ENCODE results near the gene SNTA1. TPM values are rescaled to one million over a fixed set of nuclear protein-coding genes. Genes with fewer than 3 reads are reported as not detected.

SNTA1 gene
- total RNA-seq, 1 donor from 2014 or later = 19.5 TPM

DNA sequence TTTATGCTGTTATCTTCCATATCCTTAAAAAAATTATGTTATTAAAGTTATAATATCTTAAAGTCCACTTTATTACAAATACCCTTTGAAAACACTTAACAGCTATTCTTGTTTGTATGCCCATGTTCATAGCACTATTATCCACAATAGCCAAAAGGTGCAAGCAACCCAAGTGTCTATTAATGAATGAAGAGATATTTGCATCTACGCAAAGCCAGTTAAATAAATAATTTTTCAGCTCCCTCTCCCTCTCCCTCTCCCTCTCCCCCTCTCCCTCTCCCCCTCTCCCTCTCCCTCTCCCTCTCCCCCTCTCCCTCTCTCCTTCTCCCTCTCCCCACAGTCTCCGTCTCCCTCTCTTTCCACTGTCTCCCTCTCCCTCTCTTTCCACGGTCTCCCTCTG lies 55.3 kb downstream of the SNTA1 start:
- DNase-seq (ENCODE audit: extremely low spot score, unreplicated experiment) = no peak
- H3K9me3 Mint-ChIP-seq = no peaks in the 10 kb centered on the region
- H3K27me3 Mint-ChIP-seq = no peaks in the 10 kb centered on the region
- H3K36me3 Mint-ChIP-seq = peaks cover 40% of the 10 kb centered on the region
- no peak overlapping the region for H3K4me3 Mint-ChIP-seq
- H3K27ac Mint-ChIP-seq = no peak overlapping the region
- TF ChIP-seq, protein P1, sequence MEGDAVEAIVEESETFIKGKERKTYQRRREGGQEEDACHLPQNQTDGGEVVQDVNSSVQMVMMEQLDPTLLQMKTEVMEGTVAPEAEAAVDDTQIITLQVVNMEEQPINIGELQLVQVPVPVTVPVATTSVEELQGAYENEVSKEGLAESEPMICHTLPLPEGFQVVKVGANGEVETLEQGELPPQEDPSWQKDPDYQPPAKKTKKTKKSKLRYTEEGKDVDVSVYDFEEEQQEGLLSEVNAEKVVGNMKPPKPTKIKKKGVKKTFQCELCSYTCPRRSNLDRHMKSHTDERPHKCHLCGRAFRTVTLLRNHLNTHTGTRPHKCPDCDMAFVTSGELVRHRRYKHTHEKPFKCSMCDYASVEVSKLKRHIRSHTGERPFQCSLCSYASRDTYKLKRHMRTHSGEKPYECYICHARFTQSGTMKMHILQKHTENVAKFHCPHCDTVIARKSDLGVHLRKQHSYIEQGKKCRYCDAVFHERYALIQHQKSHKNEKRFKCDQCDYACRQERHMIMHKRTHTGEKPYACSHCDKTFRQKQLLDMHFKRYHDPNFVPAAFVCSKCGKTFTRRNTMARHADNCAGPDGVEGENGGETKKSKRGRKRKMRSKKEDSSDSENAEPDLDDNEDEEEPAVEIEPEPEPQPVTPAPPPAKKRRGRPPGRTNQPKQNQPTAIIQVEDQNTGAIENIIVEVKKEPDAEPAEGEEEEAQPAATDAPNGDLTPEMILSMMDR (conservative IDR thresholded peaks at IDR 0.05) = no peak
- peaks cover 14% of the 10 kb centered on the region for H3K4me1 Mint-ChIP-seq (ENCODE audit: unreplicated experiment)

DNA sequence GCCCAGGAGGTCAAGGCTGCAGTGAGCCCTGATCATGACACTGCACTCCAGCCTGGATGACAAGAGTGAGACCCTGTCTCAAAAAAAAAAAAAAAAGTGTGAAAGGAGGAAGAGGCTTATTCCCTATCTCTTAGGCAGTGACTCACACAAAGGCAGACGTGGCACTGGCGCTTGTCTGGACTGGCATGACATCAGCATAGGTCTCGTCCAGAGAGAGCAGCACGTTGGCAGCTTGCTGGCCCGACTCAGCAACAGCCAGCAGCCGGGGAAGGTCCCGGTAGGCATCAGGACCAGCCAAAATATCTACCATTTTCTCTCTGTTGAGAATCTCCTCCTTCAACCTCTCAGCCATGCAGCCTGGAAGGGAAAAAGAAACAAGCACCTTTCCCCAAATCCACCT lies 56.4 kb downstream of the SNTA1 start:
- Mint-ChIP-seq H3K27me3 (no peaks in the 10 kb centered on the region), H3K9me3 (no peaks in the 10 kb centered on the region), H3K27ac (no peak overlapping the region), H3K4me1 (ENCODE audit: unreplicated experiment) (peaks cover 5% of the 10 kb centered on the region), H3K36me3 (peaks cover 36% of the 10 kb centered on the region), H3K4me3 (no peak overlapping the region)
- DNase-seq (ENCODE audit: extremely low spot score, unreplicated experiment) = no peak
- TF ChIP-seq, protein P1 (conservative IDR thresholded peaks at IDR 0.05) = no peak

DNA sequence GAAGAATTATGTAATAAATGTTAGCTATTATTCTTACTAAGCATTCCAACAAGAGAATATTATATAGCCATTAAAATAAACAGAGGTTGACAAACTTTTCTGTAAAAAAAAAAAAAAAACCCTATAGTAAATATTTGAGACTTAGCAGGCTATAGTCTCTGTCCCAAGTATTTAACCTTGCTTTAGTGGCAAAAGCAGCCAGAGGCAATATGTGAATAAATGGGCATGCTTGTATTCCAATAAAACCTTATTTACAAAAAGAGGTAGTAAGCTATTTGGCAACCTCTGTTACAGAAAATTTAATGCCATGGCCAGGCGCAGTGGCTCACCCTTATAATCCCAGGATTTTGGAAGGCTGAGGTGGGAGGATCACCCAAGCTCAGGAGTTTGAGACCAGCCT lies 56.9 kb downstream of the SNTA1 start:
- Mint-ChIP-seq H3K4me3 (no peak overlapping the region), H3K36me3 (peaks cover 30% of the 10 kb centered on the region), H3K4me1 (ENCODE audit: unreplicated experiment) (peaks cover under 1% of the 10 kb centered on the region), H3K9me3 (no peaks in the 10 kb centered on the region), H3K27ac (no peak overlapping the region), H3K27me3 (no peaks in the 10 kb centered on the region)
- no peak for DNase-seq (ENCODE audit: extremely low spot score, unreplicated experiment)
- TF ChIP-seq, protein P1 (conservative IDR thresholded peaks at IDR 0.05) = no peak

DNA sequence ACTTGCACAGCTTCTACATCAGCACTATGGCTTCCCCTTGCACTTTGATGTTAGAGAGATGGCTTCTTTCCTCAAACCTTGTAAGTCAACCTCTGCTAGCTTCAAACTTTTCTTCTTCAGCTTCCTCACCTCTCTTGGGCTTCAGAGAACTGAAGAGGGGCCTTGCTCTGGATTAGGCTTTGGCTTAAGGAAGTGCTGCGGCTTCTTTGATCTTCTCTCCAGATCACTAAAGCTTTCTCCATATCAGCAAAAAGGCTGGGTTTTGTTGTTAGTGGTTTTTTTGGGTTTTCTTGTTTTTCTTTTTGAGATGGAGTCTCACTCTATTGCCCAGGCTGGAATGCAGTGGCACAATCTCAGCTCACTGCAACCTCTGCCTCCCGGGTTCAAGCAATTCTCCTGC lies 66.2 kb downstream of the SNTA1 start:
- Mint-ChIP-seq H3K27me3 (no peaks in the 10 kb centered on the region), H3K9me3 (no peaks in the 10 kb centered on the region), H3K4me3 (no peak overlapping the region), H3K27ac (no peak overlapping the region), H3K4me1 (ENCODE audit: unreplicated experiment) (no peaks in the 10 kb centered on the region), H3K36me3 (peaks cover 51% of the 10 kb centered on the region)
- no peak for DNase-seq (ENCODE audit: extremely low spot score, unreplicated experiment)
- TF ChIP-seq, protein P1 (conservative IDR thresholded peaks at IDR 0.05) = no peak

DNA sequence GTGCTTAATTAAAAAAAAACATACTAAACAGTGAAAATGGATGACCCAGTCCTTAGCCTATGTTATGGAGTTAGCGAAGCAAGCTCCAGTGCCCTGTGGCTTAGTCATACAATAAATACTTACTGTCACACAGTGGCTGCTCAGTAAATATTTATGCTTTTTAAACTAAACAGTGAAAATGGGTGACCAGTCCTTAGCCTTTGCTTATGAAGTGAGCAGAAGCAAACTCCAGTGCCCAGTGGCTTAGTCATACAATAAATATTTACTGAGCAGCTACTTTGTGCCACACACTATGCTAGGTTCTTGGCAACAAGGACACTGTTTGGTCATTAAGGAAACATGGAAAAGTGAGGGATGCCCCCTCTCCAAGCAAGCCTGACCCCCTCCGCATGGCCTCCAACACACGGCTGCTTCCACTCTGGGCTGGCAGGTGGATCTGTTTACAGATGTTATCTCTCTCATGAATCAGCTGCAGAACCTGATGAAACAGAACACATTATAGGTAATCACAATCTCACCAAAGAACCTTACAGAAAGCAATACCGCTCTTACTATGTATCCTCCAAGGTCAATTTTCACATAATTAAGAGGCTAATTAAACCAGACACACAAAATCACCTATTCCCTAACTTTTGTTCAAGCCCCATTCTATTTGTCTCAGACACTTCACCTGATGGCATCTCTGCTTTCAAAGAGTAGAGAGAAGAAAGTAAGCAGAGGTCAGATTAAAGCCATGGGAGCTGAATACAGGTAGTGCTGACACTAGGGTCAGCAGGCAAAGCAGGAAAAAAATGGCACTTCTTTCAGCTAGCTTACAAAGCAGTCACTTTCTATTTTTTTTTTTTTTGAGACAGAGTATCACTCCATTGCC lies 69.6 kb downstream of the SNTA1 start:
- Mint-ChIP-seq H3K4me3 (no peak overlapping the region), H3K9me3 (no peaks in the 10 kb centered on the region), H3K36me3 (peaks cover 43% of the 10 kb centered on the region), H3K27me3 (no peaks in the 10 kb centered on the region), H3K27ac (peak overlapping the region; percentile 65), H3K4me1 (ENCODE audit: unreplicated experiment) (no peaks in the 10 kb centered on the region)
- TF ChIP-seq, protein P1 (conservative IDR thresholded peaks at IDR 0.05) = no peak
- no peak for DNase-seq (ENCODE audit: extremely low spot score, unreplicated experiment)
